ENCODE measurements around the gene CIAO1.
A peak's percentile ranks its signal among the peaks of the same experiment; 100 is the strongest.
"Not testable (repeated sequence)": the region's sequence is repeated elsewhere in the genome, so short reads cannot be mapped to it uniquely, and the experiment has no call there.

CIAO1 gene

GRCh38 chr2:96265840-96266679, at the start of gene CIAO1, which contains the start of gene TMEM127:
Gene CIAO1 (plus strand): TSS chr2:96266225. CDS start chr2:96266351, 126 bp downstream.
Gene TMEM127 (minus strand): TSS chr2:96265997. CDS start chr2:96265381, 616 bp downstream.
- TF ChIP-seq CTCF (IDR thresholded peaks at IDR 0.05; ENCODE audit: insufficient read depth, low read depth, low read length, missing control alignments): peak; percentile 44
- DNase-seq (ENCODE audit: low read depth): peak; percentile 99
- peak within 1 kb of the TSS; percentile 90 for H3K4me3 ChIP-seq (ENCODE audit: low read length)

- no peak for DNase-seq (ENCODE audit: low read depth)
- no peak for TF ChIP-seq CTCF (IDR thresholded peaks at IDR 0.05; ENCODE audit: insufficient read depth, low read depth, low read length, missing control alignments)
- H3K4me3 ChIP-seq (ENCODE audit: low read length): no peak overlapping the region
These were observed 47.4 kb upstream of the CIAO1 start for GRCh38 chr2:96218508-96219131.

GRCh38 chr2:96219959-96220358, 46.1 kb upstream of the CIAO1 start:
- H3K4me3 ChIP-seq (ENCODE audit: low read length); DNase-seq (ENCODE audit: low read depth): not testable (repeated sequence)

GRCh38 chr2:96221106-96221505, 44.9 kb upstream of the CIAO1 start:
- H3K4me3 ChIP-seq (ENCODE audit: low read length); DNase-seq (ENCODE audit: low read depth): not testable (repeated sequence)

GRCh38 chr2:96225016-96225533, 41.0 kb upstream of the CIAO1 start:
- no peak overlapping the region for H3K4me3 ChIP-seq (ENCODE audit: low read length)
- no peak for TF ChIP-seq CTCF (IDR thresholded peaks at IDR 0.05; ENCODE audit: insufficient read depth, low read depth, low read length, missing control alignments)
- no peak for DNase-seq (ENCODE audit: low read depth)

GRCh38 chr2:96231316-96231715, 34.7 kb upstream of the CIAO1 start:
- no peak for TF ChIP-seq CTCF (IDR thresholded peaks at IDR 0.05; ENCODE audit: insufficient read depth, low read depth, low read length, missing control alignments)
- DNase-seq (ENCODE audit: low read depth): peak; percentile 39
- H3K4me3 ChIP-seq (ENCODE audit: low read length): no peak overlapping the region

GRCh38 chr2:96233436-96233835, 32.6 kb upstream of the CIAO1 start:
- no peak for DNase-seq (ENCODE audit: low read depth)
- TF ChIP-seq CTCF (IDR thresholded peaks at IDR 0.05; ENCODE audit: insufficient read depth, low read depth, low read length, missing control alignments): no peak
- no peak overlapping the region for H3K4me3 ChIP-seq (ENCODE audit: low read length)

Data from epithelial cell of esophagus (primary cell).